Breast epithelium (tissue), 4 donors: ENCODE data around the gene WSB2. TPM values are rescaled to one million over a fixed set of nuclear protein-coding genes. Genes with fewer than 3 reads are reported as not detected.
A peak's percentile ranks its signal among the peaks of the same experiment; 100 is the strongest.

Experiments used
- DNase-seq, 2 donors: peaks; one replicate each; pipeline ENCODE4 v3.0.0-alpha.2; 2019; ENCODE audit warnings: low spot score in 2 of 2
- H3K27ac ChIP-seq, 2 donors: fragments of 200-600 bp; sonication (generic) in 1 of 2; one replicate each; pipeline ENCODE4 v1.5.1; 2016 to 2019; ENCODE audit warnings: mild to moderate bottlenecking in 1 of 2
- H3K27me3 ChIP-seq, 2 donors: fragments of 200-600 bp; sonication (generic) in 1 of 2; one replicate each; pipeline versions ENCODE4 v1.5.1 to v1.6.0; 2017 to 2019; ENCODE audit warnings: control low read depth in 1 of 2, mild to moderate bottlenecking in 1 of 2
- H3K36me3 ChIP-seq: fragments of 200-600 bp; one replicate; pipeline ENCODE4 v1.5.1; 2019
- H3K4me1 ChIP-seq, 2 donors: fragments of 200-600 bp; sonication (generic); one replicate each; pipeline ENCODE4 v1.5.1; 2016 to 2019; ENCODE audit warnings: control low read depth in 1 of 2
- H3K4me3 ChIP-seq, 3 donors: fragments of 200-600 bp; sonication (generic); 1 replicate in 2 of 3; 2 replicates in 1 of 3; pipeline ENCODE4 v1.5.1; 2016 to 2019; ENCODE audit warnings: mild to moderate bottlenecking in 3 of 3, moderate library complexity in 2 of 3
- H3K9me3 ChIP-seq, 2 donors: fragments of 200-600 bp; sonication (generic) in 1 of 2; one replicate each; pipeline ENCODE4 v1.5.1; 2016 to 2019; ENCODE audit warnings: control low read depth in 1 of 2
- POLR2A ChIP-seq: fragments of 450-650 bp; IDR thresholded peaks from one replicate; pipeline ENCODE4 v1.6.1; 2016; ENCODE audit warnings: antibody characterized with exemption, mild to moderate bottlenecking, moderate library complexity
- POLR2AphosphoS5 ChIP-seq, 3 donors: sonication (generic); formaldehyde crosslinking; IDR thresholded peaks; one replicate each; pipeline ENCODE4 v1.6.1; 2017; ENCODE audit warnings: antibody characterized with exemption in 3 of 3
- intact Hi-C: fragments of 100-400 bp; cut with DNase I; formaldehyde crosslinking; loops from one replicate; pipeline ENCODE4 v1.15.1; 2023; ENCODE audit warnings: low total_unique reads
- total RNA-seq, 3 donors: library from RNA; depleted of rRNA; stranded (reverse); fragments of >200 nt; gene quantifications; one replicate each; pipeline ENCODE4 v1.1.0, GENCODE V29; 2016
- TF ChIP-seq, protein P1 (sequence below), 3 donors: fragments of 450-650 bp; IDR thresholded peaks; one replicate each; pipeline ENCODE4 v1.5.1; 2016 to 2017; ENCODE audit warnings: antibody characterized with exemption in 3 of 3, mild to moderate bottlenecking in 3 of 3, moderate library complexity in 3 of 3

The WSB2 gene
- total RNA-seq, 3 donors from 2014 or later = 26.2 to 51.4 (median 40.0) TPM

GRCh38 chr12:118061873-118062843 is 1.2 kb upstream of the WSB2 start:
- DNase-seq = peak; percentile 28 to 57
- intact Hi-C loops = no loop called here
- TF ChIP-seq, protein P1, sequence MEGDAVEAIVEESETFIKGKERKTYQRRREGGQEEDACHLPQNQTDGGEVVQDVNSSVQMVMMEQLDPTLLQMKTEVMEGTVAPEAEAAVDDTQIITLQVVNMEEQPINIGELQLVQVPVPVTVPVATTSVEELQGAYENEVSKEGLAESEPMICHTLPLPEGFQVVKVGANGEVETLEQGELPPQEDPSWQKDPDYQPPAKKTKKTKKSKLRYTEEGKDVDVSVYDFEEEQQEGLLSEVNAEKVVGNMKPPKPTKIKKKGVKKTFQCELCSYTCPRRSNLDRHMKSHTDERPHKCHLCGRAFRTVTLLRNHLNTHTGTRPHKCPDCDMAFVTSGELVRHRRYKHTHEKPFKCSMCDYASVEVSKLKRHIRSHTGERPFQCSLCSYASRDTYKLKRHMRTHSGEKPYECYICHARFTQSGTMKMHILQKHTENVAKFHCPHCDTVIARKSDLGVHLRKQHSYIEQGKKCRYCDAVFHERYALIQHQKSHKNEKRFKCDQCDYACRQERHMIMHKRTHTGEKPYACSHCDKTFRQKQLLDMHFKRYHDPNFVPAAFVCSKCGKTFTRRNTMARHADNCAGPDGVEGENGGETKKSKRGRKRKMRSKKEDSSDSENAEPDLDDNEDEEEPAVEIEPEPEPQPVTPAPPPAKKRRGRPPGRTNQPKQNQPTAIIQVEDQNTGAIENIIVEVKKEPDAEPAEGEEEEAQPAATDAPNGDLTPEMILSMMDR (IDR thresholded peaks at IDR 0.05) = no peak
- TF ChIP-seq POLR2AphosphoS5 (IDR thresholded peaks at IDR 0.05) = peak in 1 of 3 donors; percentile 59
- no peak for TF ChIP-seq POLR2A
- peaks cover 0 to 3% of the 10 kb centered on the region in 2 donors for H3K4me1 ChIP-seq
- H3K4me3 ChIP-seq = peak overlapping the region; percentile 79 to 91 (median 79)
- H3K27me3 ChIP-seq = no peaks in the 10 kb centered on the region
- peak overlapping the region; percentile 97 to 100 for H3K27ac ChIP-seq
- H3K9me3 ChIP-seq = no peaks in the 10 kb centered on the region
- H3K36me3 ChIP-seq = no peaks in the 10 kb centered on the region

- Histone ChIP-seq H3K4me1 (peaks cover 0 to 3% of the 10 kb centered on the region in 2 donors), H3K27me3 (no peaks in the 10 kb centered on the region), H3K36me3 (no peaks in the 10 kb centered on the region), H3K27ac (peak overlapping the region; percentile 97 to 100), H3K4me3 (peak overlapping the region; percentile 79 to 91 (median 79)), H3K9me3 (no peaks in the 10 kb centered on the region)
- no peak for TF ChIP-seq POLR2A
- TF ChIP-seq POLR2AphosphoS5 (IDR thresholded peaks at IDR 0.05) = peak in 1 of 3 donors; percentile 9
- intact Hi-C loops = no loop called here
- DNase-seq = peak; percentile 28 to 53
These were observed 523 bp downstream of the WSB2 start for GRCh38 chr12:118060301-118061010.

- peaks cover 0 to 3% of the 10 kb centered on the region in 2 donors for H3K4me1 ChIP-seq
- no peak for TF ChIP-seq POLR2AphosphoS5 (IDR thresholded peaks at IDR 0.05)
- TF ChIP-seq, protein P1 (IDR thresholded peaks at IDR 0.05) = no peak
- TF ChIP-seq POLR2A = no peak
- H3K4me3 ChIP-seq = peak overlapping the region; percentile 79 to 91 (median 79)
- intact Hi-C loops = no loop called here
- peak overlapping the region; percentile 97 to 100 for H3K27ac ChIP-seq
- H3K36me3 ChIP-seq = no peaks in the 10 kb centered on the region
- H3K9me3 ChIP-seq = no peaks in the 10 kb centered on the region
- DNase-seq = no peak
- H3K27me3 ChIP-seq = no peaks in the 10 kb centered on the region
These were observed 1.4 kb downstream of the WSB2 start for GRCh38 chr12:118059341-118060191.

DNA sequence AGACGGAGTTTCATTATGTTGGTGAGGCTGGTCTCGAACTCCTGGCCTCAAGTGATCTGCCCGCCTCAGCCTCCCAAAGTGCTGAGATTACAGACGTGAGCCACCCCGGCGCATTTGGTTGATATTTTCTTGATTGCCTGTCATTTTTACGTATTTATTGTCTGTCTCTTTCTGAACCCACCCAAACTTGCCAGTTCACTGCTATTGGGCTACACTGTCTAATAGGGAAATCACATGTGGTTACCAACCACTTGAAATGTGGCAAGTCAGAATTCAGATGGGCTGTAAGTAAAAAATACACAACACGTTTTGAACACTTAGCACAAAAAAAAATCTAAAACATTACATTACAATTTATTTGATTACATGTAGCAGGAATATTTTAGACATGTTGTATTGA is 2.1 kb downstream of the WSB2 start:
- no peak for DNase-seq
- H3K36me3 ChIP-seq = no peaks in the 10 kb centered on the region
- no peak overlapping the region for H3K4me3 ChIP-seq
- H3K9me3 ChIP-seq = no peaks in the 10 kb centered on the region
- TF ChIP-seq POLR2A = no peak
- TF ChIP-seq, protein P1 (IDR thresholded peaks at IDR 0.05) = no peak
- no peak for TF ChIP-seq POLR2AphosphoS5 (IDR thresholded peaks at IDR 0.05)
- intact Hi-C loops = no loop called here
- H3K27ac ChIP-seq = no peak overlapping the region
- peaks cover 0 to 3% of the 10 kb centered on the region in 2 donors for H3K4me1 ChIP-seq
- H3K27me3 ChIP-seq = no peaks in the 10 kb centered on the region

GRCh38 chr12:118058227-118058626 is 2.8 kb downstream of the WSB2 start:
- Histone ChIP-seq H3K9me3 (no peaks in the 10 kb centered on the region), H3K36me3 (no peaks in the 10 kb centered on the region), H3K4me1 (peaks cover 0 to 3% of the 10 kb centered on the region in 2 donors), H3K27ac (no peak overlapping the region), H3K27me3 (no peaks in the 10 kb centered on the region), H3K4me3 (no peak overlapping the region)
- intact Hi-C loops = no loop called here
- no peak for DNase-seq
- TF ChIP-seq, protein P1 (IDR thresholded peaks at IDR 0.05) = no peak
- TF ChIP-seq POLR2AphosphoS5 (IDR thresholded peaks at IDR 0.05) (no peak), POLR2A (no peak)
